HFF-Myc (cell line): ENCODE results near the gene PRR19.

Source experiments
- DNase-seq: peaks from one replicate; pipeline ENCODE4 v3.0.0-alpha.2; 2011; ENCODE audit warnings: low read depth; ENCODE audit errors: extremely low read depth
- H3K4me3 ChIP-seq: replicated peaks from 2 replicates; pipeline ENCODE4 v1.5.1; 2011; ENCODE audit warnings: low read depth, mild to moderate bottlenecking, control low read depth, low read length
- CTCF ChIP-seq: IDR thresholded peaks from 2 replicates; pipeline ENCODE4 v1.5.1; 2012; ENCODE audit warnings: mild to moderate bottlenecking, low read depth, low read length, control low read depth; ENCODE audit errors: missing control alignments

Gene PRR19

GRCh38 chr19:42297039-42297438, 4.9 kb upstream of the PRR19 start:
- no peak overlapping the region for H3K4me3 ChIP-seq
- no peak for DNase-seq
- no peak for TF ChIP-seq CTCF

- H3K4me3 ChIP-seq, result peak overlapping the region; percentile 91
Measured at GRCh38 chr19:42303101-42303464, 1.2 kb downstream of the PRR19 start.

GRCh38 chr19:42303876-42304275, 1.9 kb downstream of the PRR19 start:
- no peak for TF ChIP-seq CTCF
- H3K4me3 ChIP-seq, result no peak overlapping the region
- no peak for DNase-seq

More at GRCh38 chr19:42303101-42303464, 1.2 kb downstream of the PRR19 start:
- DNase-seq, result no peak
- TF ChIP-seq CTCF, result no peak

- TF ChIP-seq CTCF, result no peak
- no peak overlapping the region for H3K4me3 ChIP-seq
- DNase-seq, result no peak
Measured at GRCh38 chr19:42306646-42307045, 4.7 kb downstream of the PRR19 start.

- no peak for DNase-seq
- H3K4me3 ChIP-seq, result no peak overlapping the region
- TF ChIP-seq CTCF, result no peak
Measured at GRCh38 chr19:42309686-42310085, 7.8 kb downstream of the PRR19 start.

- no peak overlapping the region for H3K4me3 ChIP-seq
- DNase-seq, result no peak
- no peak for TF ChIP-seq CTCF
Measured at GRCh38 chr19:42311657-42312056, 9.7 kb downstream of the PRR19 start.

GRCh38 chr19:42312370-42312769, 10.4 kb downstream of the PRR19 start:
- no peak for DNase-seq
- no peak for TF ChIP-seq CTCF
- H3K4me3 ChIP-seq, result no peak overlapping the region
